K562 (cell line): ENCODE measurements around the gene XPO1. TPM values are rescaled to one million over a fixed set of nuclear protein-coding genes. Genes with fewer than 3 reads are reported as not detected.

Source experiments
- CHD1 ChIP-seq: fragments of 200-600 bp; sonication (generic); IDR thresholded peaks from one replicate; pipeline ENCODE4 v1.6.1; 2012; ENCODE audit warnings: mild to moderate bottlenecking, moderate library complexity, low read length, inconsistent platforms
- KAT7 ChIP-seq: sonication (generic); formaldehyde crosslinking; IDR thresholded peaks from 2 replicates; pipeline ENCODE4 v1.8.0; 2022; ENCODE audit warnings: missing genetic modification reagents, mild to moderate bottlenecking, borderline replicate concordance
- POLR2A ChIP-seq: fragments of 450-650 bp; conservative IDR thresholded peaks from 2 replicates; pipeline ENCODE4 v1.6.1; 2016
- POLR3G ChIP-seq: IDR thresholded peaks from 2 replicates; pipeline ENCODE4 v1.6.1; 2011; ENCODE audit not compliant: insufficient read length, insufficient replicate concordance; ENCODE audit errors: extremely low read depth
- RBBP5 ChIP-seq: fragments of 200-600 bp; sonication (generic); IDR thresholded peaks from 2 replicates; pipeline ENCODE4 v1.6.1; 2012; ENCODE audit warnings: borderline replicate concordance, mild to moderate bottlenecking, low read length, control low read depth, inconsistent platforms; ENCODE audit not compliant: insufficient read depth, poor library complexity, severe bottlenecking
- TFAP4 ChIP-seq: sonication (generic); formaldehyde crosslinking; IDR thresholded peaks from 2 replicates; pipeline ENCODE4 v1.8.0; 2022; ENCODE audit warnings: missing genetic modification reagents, mild to moderate bottlenecking, moderate library complexity, borderline replicate concordance
- TRIM25 ChIP-seq: fragments of 450-650 bp; IDR thresholded peaks from 2 replicates; pipeline ENCODE4 v1.7.0; 2016; ENCODE audit warnings: borderline replicate concordance
- ZFX ChIP-seq: sonication (generic); formaldehyde crosslinking; IDR thresholded peaks from 2 replicates; pipeline ENCODE4 v1.8.0; 2022; ENCODE audit warnings: mild to moderate bottlenecking, missing genetic modification reagents, moderate library complexity
- ZNF277 ChIP-seq: fragments of 250-450 bp; sonication (Bioruptor Pico); IDR thresholded peaks from 2 replicates; pipeline ENCODE4 v1.8.0; 2022; ENCODE audit warnings: inconsistent platforms, mild to moderate bottlenecking, moderate library complexity, borderline replicate concordance
- ZNF511 ChIP-seq: sonication (generic); formaldehyde crosslinking; IDR thresholded peaks from 2 replicates; pipeline ENCODE4 v1.8.0; 2022; ENCODE audit warnings: mild to moderate bottlenecking, missing genetic modification reagents
- polyA plus RNA-seq, 8 experiments: library from polyadenylated mRNA; depleted of rRNA in 4 of 8; stranded (reverse) in 5 of 8; unstranded in 3 of 8; fragments of >200 nt; fragmentation: Nextera tagmentation in 2 of 8; fragmentation: Illumina TruSeq in 1 of 8; extraction: Ambion mirVana in 2 of 8; extraction: Trizol in 1 of 8; gene quantifications; 2 replicates each; pipeline versions ENCODE4 v1.2.1 to v1.2.3, GENCODE V29; 2011 to 2014; ENCODE audit warnings: inconsistent platforms in 1 of 8, missing spikeins in 1 of 8
- total RNA-seq, 7 experiments: library from RNA; depleted of rRNA in 6 of 7; stranded (reverse); fragments of >200 nt in 6 of 7; fragmentation: Illumina TruSeq in 2 of 7; extraction: Trizol in 2 of 7; gene quantifications; 2 replicates each; pipeline versions ENCODE4 v1.2.1 to v1.2.3, GENCODE V29; 2011 to 2021; ENCODE audit warnings: low replicate concordance in 1 of 7

XPO1 gene
- total and polyA plus RNA-seq, 9 of the 15 experiments (the other 6 are each of a cell fraction or from before 2014, with no cell fraction given) = 86.2 to 307 (median 216) TPM

GRCh38 chr2:61537950-61538199 is 281 bp downstream of the XPO1 start (continued):
- TF ChIP-seq ZNF277 (CRISPR knock-in tag) (no peak), CHD1 (peak; percentile 9), POLR2A (peak; percentile 90; the same call in 1 of the 2 replicates), TRIM25 (no peak), ZNF511 (peak; percentile 17; the same call in 1 of the 2 replicates), POLR3G (no peak), KAT7 (0 out of 2 replicates have a peak, but pooled peaks have one; percentile 67), RBBP5 (peak; percentile 48), ZFX (CRISPR knock-in tag) (no peak), TFAP4 (CRISPR knock-in tag) (no peak)
